NAMALWA (cell line): ENCODE data around the gene RPL39L.
"Not testable (repeated sequence)": the region's sequence is repeated elsewhere in the genome, so short reads cannot be mapped to it uniquely, and the experiment has no call there.

Source experiments
- DNase-seq: peaks from one replicate; pipeline ENCODE4 v3.0.0-alpha.2; 2015; ENCODE audit warnings: low spot score

The RPL39L gene

GRCh38 chr3:187139126-187139894 is at the start of gene RPL39L:
Gene RPL39L (minus strand): TSS chr3:187139496. CDS start chr3:187121300, 18,196 bp downstream.
- peak; percentile 96 for DNase-seq

- DNase-seq: peak; percentile 47
Observed at GRCh38 chr3:187188931-187189330, 49.6 kb upstream of the RPL39L start.

DNA sequence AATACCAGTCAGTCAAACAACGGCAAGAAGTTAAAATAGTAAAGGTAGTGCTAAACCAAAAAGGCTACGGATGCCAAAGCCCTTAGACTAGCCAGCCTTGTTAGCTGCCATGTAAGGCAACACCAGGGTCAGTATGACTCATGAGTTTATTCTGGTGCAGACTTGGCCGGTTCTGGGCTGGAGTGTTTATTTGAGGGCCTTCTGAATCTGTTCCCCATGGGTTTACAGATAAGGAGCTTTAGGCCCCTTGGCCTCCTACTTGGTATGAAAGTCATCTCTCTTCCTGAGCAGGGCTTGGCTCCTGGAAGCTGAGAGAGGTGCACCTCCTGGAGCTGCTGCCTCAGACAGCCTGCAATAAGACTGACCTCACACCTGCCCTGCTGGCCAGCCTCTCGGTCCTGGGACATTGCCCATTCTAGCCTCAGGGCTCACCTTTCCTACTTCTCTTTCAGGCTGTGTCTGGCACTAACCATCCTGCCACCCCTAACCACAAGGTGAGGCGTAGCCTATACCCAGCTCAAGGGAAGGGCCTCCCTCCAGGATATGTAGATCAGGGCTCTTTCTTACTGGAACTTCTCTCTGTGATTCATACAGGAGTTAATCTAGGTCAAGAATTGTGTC is 47.6 kb upstream of the RPL39L start:
- DNase-seq: no peak

GRCh38 chr3:187186375-187186774 is 47.1 kb upstream of the RPL39L start:
- DNase-seq: no peak

- no peak for DNase-seq
Observed at GRCh38 chr3:187185759-187186158, 46.5 kb upstream of the RPL39L start.

GRCh38 chr3:187183903-187184302 is 44.6 kb upstream of the RPL39L start:
- no peak for DNase-seq

GRCh38 chr3:187183210-187183862 is 44.0 kb upstream of the RPL39L start:
- DNase-seq: no peak

DNA sequence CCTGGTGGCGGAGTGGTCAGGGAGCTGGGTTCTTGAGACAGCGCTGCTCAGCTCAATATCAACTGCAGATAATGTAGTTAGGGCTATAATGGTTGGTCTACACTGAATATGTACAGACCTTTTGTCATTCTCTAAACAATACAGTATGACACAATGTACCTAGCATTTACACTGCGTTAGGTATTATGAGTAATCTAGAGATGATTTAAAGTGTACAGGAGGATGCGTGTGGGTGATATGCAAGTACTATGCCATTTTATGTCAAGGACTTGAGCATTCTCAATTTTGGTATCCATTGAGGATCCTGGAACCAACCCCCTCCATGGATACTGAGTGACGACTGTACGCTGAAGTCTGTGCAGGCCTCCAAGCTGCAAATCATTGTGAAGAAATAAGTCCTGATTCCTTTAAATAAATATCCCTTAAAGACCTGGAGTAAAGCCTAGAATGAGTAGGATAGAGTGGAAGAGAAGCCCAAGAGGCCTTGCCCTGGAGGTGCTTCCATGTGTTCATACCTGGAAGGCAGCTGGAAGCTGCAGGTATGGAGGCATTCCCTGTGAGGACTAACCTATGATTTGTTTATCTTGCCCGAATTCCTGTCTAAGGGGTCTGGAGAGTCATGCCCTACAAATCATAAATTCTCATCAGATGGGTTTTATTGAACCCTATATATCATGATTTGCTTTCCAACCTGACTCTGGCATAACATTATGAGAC is 42.3 kb upstream of the RPL39L start:
- DNase-seq: no peak

- DNase-seq: no peak
Observed at GRCh38 chr3:187172929-187173328, 33.6 kb upstream of the RPL39L start.

- not testable (repeated sequence) for DNase-seq
Observed at GRCh38 chr3:187170911-187171310, 31.6 kb upstream of the RPL39L start.

DNA sequence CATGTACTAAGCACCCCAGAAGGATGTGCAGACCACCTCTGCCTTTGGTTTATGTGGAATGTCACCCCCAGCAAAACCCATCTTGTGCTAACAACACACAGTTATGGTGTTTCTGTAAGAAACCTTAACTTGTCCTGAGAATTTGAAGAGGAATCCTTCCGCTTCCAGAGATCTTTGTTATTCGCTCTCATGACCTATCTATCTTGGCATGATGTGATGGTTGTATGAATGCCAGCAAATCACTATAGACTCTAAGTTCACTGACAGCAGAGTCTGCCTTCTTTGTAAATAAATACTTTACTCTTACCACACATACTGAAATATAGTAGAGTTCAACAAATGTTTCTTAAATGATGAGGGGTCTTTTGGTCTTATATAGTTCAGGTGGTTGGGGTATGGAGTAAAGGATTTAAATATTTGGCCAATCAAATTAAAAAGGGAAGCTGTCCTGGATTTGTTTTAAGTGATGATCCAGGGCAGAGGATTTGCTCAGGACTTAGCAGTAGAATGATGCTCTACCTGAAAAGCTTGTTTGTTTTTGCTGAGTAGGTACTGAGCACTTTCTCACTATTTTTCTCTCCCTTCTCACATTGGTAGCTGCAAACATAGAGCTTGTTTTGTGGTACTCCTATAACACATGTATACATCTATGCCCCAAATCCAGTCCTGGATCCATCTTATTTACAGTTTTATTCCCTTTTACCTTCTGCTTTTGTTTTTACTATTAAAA is 30.1 kb upstream of the RPL39L start:
- DNase-seq: no peak

DNA sequence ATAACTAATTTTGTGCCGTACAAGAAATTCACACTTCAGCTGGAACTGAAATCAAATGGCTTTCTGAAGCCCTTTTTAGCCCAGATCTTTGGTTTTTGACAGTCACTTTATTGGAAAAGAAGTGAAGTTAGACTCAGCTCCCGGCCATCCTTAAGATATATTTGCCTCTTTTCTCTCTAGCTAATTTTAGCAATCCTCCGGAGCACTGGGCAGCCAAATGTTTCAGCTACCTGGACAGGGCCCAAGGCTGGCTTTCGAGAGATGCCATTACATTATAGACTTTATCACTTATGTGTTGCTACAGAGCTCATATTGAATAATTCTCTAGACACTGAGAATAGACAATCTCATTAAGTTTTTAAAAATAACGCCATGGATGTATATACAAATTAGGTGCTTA is 28.5 kb upstream of the RPL39L start:
- DNase-seq: no peak

GRCh38 chr3:187166750-187167149 is 27.5 kb upstream of the RPL39L start:
- DNase-seq: no peak

- DNase-seq: peak; percentile 81
Observed at GRCh38 chr3:187165144-187165543, 25.8 kb upstream of the RPL39L start.

DNA sequence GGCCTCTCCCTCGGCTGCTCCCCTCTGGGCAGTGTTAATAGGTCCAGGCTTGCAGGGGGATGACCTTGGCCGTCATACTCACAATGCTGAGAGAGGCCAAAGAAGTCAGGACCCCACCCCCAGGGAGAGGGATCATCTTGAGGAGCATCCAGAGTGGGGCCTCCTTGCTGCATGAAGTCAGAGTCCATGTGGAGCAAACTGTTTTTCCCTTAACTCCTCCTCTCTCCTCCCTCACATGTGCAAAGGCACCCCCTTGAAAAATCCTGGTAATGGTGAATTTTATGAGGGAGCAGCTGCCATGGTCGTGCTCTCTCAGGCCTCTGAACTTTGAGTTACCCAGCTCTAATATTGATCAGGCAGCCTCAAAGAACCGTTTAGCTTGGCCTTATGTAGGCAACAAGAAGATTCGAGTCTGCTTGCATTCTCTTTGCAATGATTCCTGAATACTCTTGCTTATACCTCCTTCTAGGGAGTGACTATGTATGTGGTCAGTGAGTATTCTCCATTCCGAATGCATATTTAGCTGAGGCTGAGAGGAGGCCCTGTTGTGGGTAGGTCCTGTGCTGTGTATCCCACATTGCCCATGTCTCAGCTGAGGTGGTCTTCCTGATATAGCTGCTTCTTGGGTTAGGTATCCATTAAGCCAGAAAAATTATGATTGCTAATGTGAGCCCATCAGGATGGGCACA is 23.1 kb upstream of the RPL39L start:
- no peak for DNase-seq

DNA sequence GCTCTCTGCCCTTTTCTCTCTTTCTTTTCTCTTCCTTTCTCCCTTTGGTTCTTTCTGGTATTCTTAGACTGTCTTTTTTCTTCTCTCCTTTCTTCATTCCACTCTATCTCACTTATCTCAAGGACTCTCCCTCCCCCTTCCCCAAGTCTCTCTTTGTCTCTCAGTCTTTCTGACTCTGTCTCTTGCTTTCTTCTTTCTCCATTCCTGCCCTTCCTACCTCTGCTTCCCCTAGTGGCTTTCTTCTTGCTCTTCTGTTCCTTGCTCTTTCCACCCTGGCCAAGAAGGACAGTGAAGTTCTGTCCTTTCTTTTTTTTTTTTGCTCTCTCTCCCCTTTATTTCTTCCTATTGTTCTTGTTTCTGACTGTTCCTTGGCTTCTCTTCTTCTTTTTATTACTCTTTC is 22.3 kb upstream of the RPL39L start:
- DNase-seq: no peak

GRCh38 chr3:187150599-187150998 is 11.3 kb upstream of the RPL39L start:
- DNase-seq: peak; percentile 72

DNA sequence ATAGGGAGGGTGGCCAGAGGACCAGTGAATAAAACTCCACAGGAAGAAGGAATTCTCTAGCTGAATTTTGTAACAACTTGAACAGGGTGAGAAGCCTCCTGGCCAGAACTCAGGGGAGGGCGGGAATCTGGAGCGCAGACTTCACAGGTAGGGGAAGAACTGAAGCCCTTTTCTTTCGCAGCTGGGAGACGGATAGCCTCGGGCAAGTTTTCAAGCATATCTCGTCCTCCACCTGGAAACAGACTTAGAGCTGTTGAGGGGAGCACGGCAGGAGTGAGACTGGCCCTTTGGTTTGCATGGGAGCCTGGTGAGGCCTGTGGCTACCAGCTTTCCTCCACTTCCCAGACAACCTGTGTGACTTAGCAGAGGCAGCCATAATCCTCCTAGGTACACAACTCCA is 10.9 kb upstream of the RPL39L start:
- no peak for DNase-seq

DNA sequence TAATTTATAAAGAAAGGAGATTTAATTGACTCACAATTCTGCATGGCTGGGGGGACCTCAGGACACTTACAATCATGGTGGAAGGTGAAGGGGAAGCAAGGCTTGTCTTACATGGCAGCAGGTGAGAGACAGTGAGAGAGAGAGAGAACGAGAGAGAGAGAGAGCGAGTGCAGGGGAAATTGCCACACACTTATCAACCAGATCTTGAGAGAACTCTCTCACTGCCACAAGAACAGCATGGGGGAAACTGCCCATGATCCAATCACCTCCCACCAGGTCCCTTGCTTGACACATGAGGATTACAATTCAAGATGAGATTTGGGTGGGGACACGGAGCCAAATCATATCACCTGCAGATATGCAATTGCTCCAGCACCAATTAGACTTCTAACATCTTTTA is 7.1 kb upstream of the RPL39L start:
- no peak for DNase-seq

DNA sequence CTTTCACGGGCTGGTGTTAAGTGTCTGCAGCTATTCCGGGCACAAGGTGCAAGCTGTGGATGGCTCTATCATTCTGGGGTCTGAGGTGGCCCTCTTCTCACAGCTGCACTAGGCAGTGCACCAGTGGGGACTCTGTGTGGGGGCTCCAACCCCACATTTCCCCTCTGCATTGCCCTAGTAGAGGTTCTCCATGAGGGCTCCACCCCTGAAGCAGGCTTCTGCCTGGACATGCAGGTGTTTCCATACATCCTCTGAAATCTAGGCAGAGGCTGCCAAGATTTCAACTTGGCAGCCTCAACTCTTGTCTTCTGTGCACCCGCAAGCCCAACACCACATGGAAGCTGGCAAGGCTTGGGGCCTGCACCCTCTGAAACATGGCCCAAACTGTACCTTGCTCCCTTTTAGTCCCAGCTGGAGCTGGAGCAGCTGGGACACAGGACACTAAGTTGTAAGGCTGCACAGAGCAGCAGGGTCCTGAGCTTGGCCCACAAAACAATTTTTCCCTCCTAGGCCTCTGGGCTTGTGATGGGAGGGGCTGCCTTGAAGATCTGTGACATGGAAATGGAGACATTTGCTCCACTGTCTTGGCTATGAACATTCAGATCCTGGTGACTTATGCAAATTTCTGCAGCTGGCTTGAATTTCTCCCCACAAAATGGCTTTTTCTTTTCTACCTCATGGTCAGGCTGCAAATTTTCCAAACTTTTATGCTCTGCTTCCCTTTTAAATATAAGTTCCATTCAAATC is 6.0 kb upstream of the RPL39L start:
- DNase-seq: no peak

GRCh38 chr3:187139895-187140253 is 578 bp upstream of the RPL39L start:
- DNase-seq: no peak
